ENCODE measurements around the gene CREB3. TPM values are rescaled to one million over a fixed set of nuclear protein-coding genes. Genes with fewer than 3 reads are reported as not detected.

Gene CREB3
- total and polyA plus RNA-seq, 2 experiments from 2014 or later: 20.3 to 32.4 TPM

- 0 out of 2 replicates have a peak, but pooled peaks cover 3% of the 10 kb centered on the region for H3F3A ChIP-seq (replicated peaks; ENCODE audit: low read depth)
- no peak overlapping the region for H3K27ac ChIP-seq (ENCODE audit: low read depth)
- no peak overlapping the region for H3K4me3 ChIP-seq
- H3K79me2 ChIP-seq (replicated peaks; ENCODE audit: insufficient read depth): no peaks in the 10 kb centered on the region
- Mint-ChIP-seq H3K4me1 (peaks cover 4% of the 10 kb centered on the region; the same call in 2 of the 3 replicates), H3K9me3 (no peaks in the 10 kb centered on the region), H3K36me3 (ENCODE audit: low read depth) (peaks cover 80% of the 10 kb centered on the region), H3K4me3 (no peak overlapping the region), H3K27me3 (ENCODE audit: insufficient read depth, low read depth, poor library complexity) (peaks cover 6% of the 10 kb centered on the region), H3K27ac (peak overlapping the region; percentile 82)
- no peak for DNase-seq (ENCODE audit: low spot score)
- peaks cover 54% of the 10 kb centered on the region for H3K36me3 ChIP-seq (ENCODE audit: insufficient read depth)
- no peak overlapping the region for H2AFZ ChIP-seq
- no peak overlapping the region for H3K4me2 ChIP-seq
- ATAC-seq: no peak
- no peaks in the 10 kb centered on the region for H3K27me3 ChIP-seq (ENCODE audit: insufficient read depth)
- H3K4me1 ChIP-seq (ENCODE audit: insufficient read depth): no peaks in the 10 kb centered on the region
- H3K9me2 ChIP-seq (ENCODE audit: insufficient read depth): no peaks in the 10 kb centered on the region
- peaks cover 6% of the 10 kb centered on the region for H4K20me1 ChIP-seq (replicated peaks; ENCODE audit: insufficient read depth)
- TF ChIP-seq STAT1 (IDR thresholded peaks at IDR 0.05; ENCODE audit: unreplicated experiment) (no peak), ZNF331 (CRISPR knock-in tag; IDR thresholded peaks at IDR 0.05; ENCODE audit: low read depth) (no peak), REST (IDR thresholded peaks at IDR 0.05; ENCODE audit: unreplicated experiment) (no peak), CTCF (conservative IDR thresholded peaks at IDR 0.05; ENCODE audit: low read depth in 2 of 2) (no peak), JUNB (IDR thresholded peaks at IDR 0.05; ENCODE audit: unreplicated experiment) (no peak), EZH2phosphoT487 (IDR thresholded peaks at IDR 0.05; ENCODE audit: unreplicated experiment) (no peak), CREB1 (CRISPR knock-in tag; IDR thresholded peaks at IDR 0.05; ENCODE audit: low read depth) (no peak), EZH2 (IDR thresholded peaks at IDR 0.05; ENCODE audit: low read depth, unreplicated experiment) (no peak), POLR2AphosphoS5 (IDR thresholded peaks at IDR 0.05; ENCODE audit: low read depth) (no peak), ZNF462 (CRISPR knock-in tag; IDR thresholded peaks at IDR 0.05) (no peak), ZNF114 (CRISPR knock-in tag; IDR thresholded peaks at IDR 0.05) (no peak), NANOG (IDR thresholded peaks at IDR 0.05; ENCODE audit: borderline replicate concordance) (no peak), ETS1 (IDR thresholded peaks at IDR 0.05) (no peak)
Measured at GRCh38 chr9:35714579-35715252, 17.8 kb upstream of the CREB3 start.
